ENCODE results near the gene CDK10. TPM values are rescaled to one million over a fixed set of nuclear protein-coding genes. Genes with fewer than 3 reads are reported as not detected.

The CDK10 gene
- polyA plus RNA-seq, 3 donors = 16.5 to 107 (median 18.3) TPM

GRCh38 chr16:89730610-89731234 lies 44.2 kb downstream of the CDK10 start:
- no peaks in the 10 kb centered on the region for H3K4me1 ChIP-seq (ENCODE audit: control insufficient read depth in 1 of 2, insufficient read depth in 2 of 2, low read length in 2 of 2)
- no peak for DNase-seq
- Mint-ChIP-seq H3K27me3 (ENCODE audit: low read depth in 3 of 3) (peaks cover 0 to 4% (median 1%) of the 10 kb centered on the region in 3 donors), H3K9me3 (peaks cover 0 to 2% (median 0%) of the 10 kb centered on the region in 7 donors), H3K4me3 (no peak overlapping the region), H3K4me1 (peaks cover 2% of the 10 kb centered on the region), H3K36me3 (peaks cover 74 to 95% of the 10 kb centered on the region in 2 donors), H3K27ac (peak overlapping the region in 1 of 7 donors; percentile 71)
- H3K27me3 ChIP-seq (ENCODE audit: control insufficient read depth in 2 of 2, insufficient read depth in 2 of 2, low read length in 2 of 2) = no peaks in the 10 kb centered on the region
- peaks cover 99% of the 10 kb centered on the region for H4K20me1 ChIP-seq (ENCODE audit: insufficient read depth, low read length)
- H3K9me3 ChIP-seq (replicated peaks in 1 of 2; ENCODE audit: control insufficient read depth in 1 of 2, insufficient read depth in 1 of 2, low read length in 2 of 2) = no peaks in the 10 kb centered on the region
- TF ChIP-seq CTCF (IDR thresholded peaks at IDR 0.05) = no peak
- intact Hi-C loops (cut with micrococcal nuclease) = no loop called here
- peaks cover 68% of the 10 kb centered on the region for H3K79me2 ChIP-seq (ENCODE audit: insufficient read depth, low read length)
- H3K4me2 ChIP-seq (replicated peaks; ENCODE audit: extremely low read depth, low read length, poor library complexity, severe bottlenecking) = no peak overlapping the region
- 93% methylated on average over 20 of the region's 22 CpGs for WGBS (ENCODE audit: insufficient coverage)
- no peak overlapping the region for H3K4me3 ChIP-seq (replicated peaks in 1 of 3; ENCODE audit: low read depth in 2 of 3, low read length in 3 of 3)
- no peak overlapping the region for H3K27ac ChIP-seq (ENCODE audit: low read depth in 1 of 2, low read length in 2 of 2)
- no peak overlapping the region for H2AFZ ChIP-seq (ENCODE audit: insufficient read depth, low read depth, low read length, poor library complexity, severe bottlenecking)
- H3K36me3 ChIP-seq (replicated peaks in 1 of 2; ENCODE audit: control insufficient read depth in 1 of 2, insufficient read depth in 2 of 2, low read length in 2 of 2) = peaks cover 86 to 96% of the 10 kb centered on the region in 2 donors
- H3K9ac ChIP-seq (ENCODE audit: insufficient read depth, low read length, poor library complexity, severe bottlenecking) = no peak overlapping the region

GRCh38 chr16:89732142-89732917 lies 45.8 kb downstream of the CDK10 start:
- Mint-ChIP-seq H3K27ac (peak overlapping the region in 5 of 7 donors; percentile 35 to 73 (median 70)), H3K9me3 (peaks cover 0 to 2% (median 0%) of the 10 kb centered on the region in 7 donors), H3K27me3 (ENCODE audit: low read depth in 3 of 3) (peaks cover 0 to 4% (median 1%) of the 10 kb centered on the region in 3 donors), H3K36me3 (peaks cover 78 to 99% of the 10 kb centered on the region in 2 donors), H3K4me1 (peaks cover 4% of the 10 kb centered on the region), H3K4me3 (no peak overlapping the region)
- TF ChIP-seq CTCF (IDR thresholded peaks at IDR 0.05) = no peak
- Histone ChIP-seq H2AFZ (ENCODE audit: insufficient read depth, low read depth, low read length, poor library complexity, severe bottlenecking) (no peak overlapping the region), H3K9me3 (replicated peaks in 1 of 2; ENCODE audit: control insufficient read depth in 1 of 2, insufficient read depth in 1 of 2, low read length in 2 of 2) (no peaks in the 10 kb centered on the region), H3K9ac (ENCODE audit: insufficient read depth, low read length, poor library complexity, severe bottlenecking) (no peak overlapping the region), H3K27me3 (ENCODE audit: control insufficient read depth in 2 of 2, insufficient read depth in 2 of 2, low read length in 2 of 2) (no peaks in the 10 kb centered on the region), H4K20me1 (ENCODE audit: insufficient read depth, low read length) (peaks cover 99% of the 10 kb centered on the region), H3K36me3 (replicated peaks in 1 of 2; ENCODE audit: control insufficient read depth in 1 of 2, insufficient read depth in 2 of 2, low read length in 2 of 2) (peaks cover 92 to 97% of the 10 kb centered on the region in 2 donors), H3K4me3 (replicated peaks in 1 of 3; ENCODE audit: low read depth in 2 of 3, low read length in 3 of 3) (no peak overlapping the region), H3K79me2 (ENCODE audit: insufficient read depth, low read length) (peaks cover 53% of the 10 kb centered on the region), H3K4me2 (replicated peaks; ENCODE audit: extremely low read depth, low read length, poor library complexity, severe bottlenecking) (no peak overlapping the region), H3K27ac (ENCODE audit: low read depth in 1 of 2, low read length in 2 of 2) (peak overlapping the region in 1 of 2 donors; percentile 45), H3K4me1 (ENCODE audit: control insufficient read depth in 1 of 2, insufficient read depth in 2 of 2, low read length in 2 of 2) (no peaks in the 10 kb centered on the region)
- DNase-seq = no peak
- intact Hi-C loops (cut with micrococcal nuclease) = no loop called here
- WGBS (ENCODE audit: insufficient coverage) = 94% methylated on average over 19 of the region's 24 CpGs
